NCI-H2227 (cell line): ENCODE results near the gene RAB4B.
"Not testable (repeated sequence)": the region's sequence is repeated elsewhere in the genome, so short reads cannot be mapped to it uniquely, and the experiment has no call there.

ENCODE experiments used
- DNase-seq: peaks from one replicate; lab custom pipeline; 2025; ENCODE audit not compliant: unreplicated experiment; lab: John Stamatoyannopoulos, UW

RAB4B gene

DNA sequence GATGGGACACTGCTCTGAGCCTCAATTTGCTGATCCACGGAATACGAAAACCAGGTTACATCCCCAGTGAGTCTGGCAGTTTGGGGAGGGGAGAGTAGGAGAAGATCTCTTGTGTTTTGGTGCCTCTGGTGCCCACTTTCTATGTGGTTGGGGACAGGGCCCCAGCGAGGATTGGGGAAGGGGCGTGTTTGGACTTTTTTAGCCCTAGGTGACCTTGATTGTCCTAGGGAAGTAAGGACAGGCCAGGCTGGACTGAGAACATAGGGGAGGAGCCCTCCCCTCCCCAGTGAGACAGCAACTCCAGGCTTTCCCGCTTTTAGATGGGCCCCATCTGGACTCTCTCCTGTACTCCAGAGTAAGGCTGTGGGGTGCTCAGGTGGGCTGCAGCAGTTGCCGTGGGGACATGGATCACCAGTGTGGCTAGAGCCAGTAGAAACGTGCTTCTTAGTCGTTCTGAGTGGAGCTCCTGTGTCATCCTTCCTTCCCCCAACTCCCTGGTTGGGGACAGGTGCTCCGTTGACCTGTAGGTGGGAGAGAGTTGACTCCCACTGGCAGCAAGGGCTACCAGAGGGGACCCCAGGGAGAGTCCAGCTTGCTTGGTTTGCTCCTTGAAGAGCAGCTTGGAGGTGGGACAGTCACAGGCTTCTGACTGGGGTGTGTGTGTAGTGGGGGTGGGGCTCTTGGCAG lies 25.3 kb downstream of the RAB4B start:
- DNase-seq: no peak

DNA sequence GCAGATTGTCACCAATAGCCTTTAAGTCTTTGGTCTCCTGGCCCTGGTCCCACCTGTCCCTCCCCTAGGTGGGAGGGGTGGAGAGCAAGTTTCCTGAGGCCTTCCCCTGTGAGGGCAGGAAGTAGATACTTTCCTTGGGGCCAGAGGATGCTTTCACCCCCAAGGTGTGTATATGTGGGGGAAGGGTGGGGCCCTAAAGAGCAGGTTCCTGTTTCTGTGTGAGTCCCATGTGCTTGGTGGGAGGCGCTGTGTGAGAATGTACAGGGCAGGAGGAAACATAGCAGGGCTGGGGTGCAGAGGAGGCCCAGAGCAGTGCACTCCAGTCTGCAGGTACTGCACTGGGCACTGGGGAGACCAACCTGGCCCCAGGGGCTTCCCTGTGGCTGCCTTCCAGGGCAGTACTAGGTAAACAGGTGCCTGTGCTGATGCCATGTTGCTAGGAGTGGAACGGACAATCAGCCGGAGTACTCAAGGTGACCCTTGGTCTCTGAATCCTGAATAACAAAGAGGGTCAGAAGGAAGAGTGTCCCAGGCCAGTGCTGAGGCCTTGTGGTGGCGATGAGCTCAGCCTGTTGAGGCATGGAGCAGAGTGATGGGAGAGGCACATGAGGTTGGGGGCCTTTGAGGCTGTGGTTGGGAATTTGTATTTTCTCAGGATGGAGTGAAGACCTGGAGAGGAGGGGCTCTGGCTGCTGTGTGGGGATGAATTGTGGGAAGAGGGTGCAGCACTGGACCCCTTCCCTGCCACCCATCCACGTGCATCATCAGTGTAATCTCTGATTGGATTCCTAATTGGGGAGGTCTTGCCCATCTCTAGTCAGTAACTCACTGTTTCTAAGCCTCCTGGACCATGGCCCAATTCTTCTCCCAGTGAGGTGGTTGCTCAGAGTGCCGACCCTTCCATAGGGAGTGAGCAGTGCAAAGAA lies 26.1 kb downstream of the RAB4B start:
- DNase-seq: no peak

DNA sequence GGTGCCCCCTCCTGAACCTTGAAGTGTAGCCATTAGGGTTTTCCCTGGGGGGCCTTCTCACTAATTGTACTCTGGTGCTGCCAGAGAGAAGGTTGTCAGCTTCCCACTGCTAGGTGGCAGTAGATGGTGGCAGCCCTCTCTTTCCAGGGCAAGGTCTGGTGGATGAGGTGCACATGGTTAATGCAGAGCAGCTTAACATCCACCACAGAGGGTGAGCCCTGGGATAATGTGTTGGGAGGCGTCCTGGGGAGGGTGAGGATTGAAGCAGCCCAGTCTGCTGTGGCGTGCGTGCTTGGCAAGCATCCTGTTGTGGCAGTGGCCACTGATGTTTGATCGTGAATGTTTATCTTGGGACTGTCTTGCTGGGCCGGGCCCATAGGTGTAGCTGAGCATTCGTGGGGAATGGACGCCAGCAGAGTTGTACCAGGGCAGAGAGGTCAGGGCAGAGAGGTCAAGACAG lies 26.8 kb downstream of the RAB4B start:
- no peak for DNase-seq

DNA sequence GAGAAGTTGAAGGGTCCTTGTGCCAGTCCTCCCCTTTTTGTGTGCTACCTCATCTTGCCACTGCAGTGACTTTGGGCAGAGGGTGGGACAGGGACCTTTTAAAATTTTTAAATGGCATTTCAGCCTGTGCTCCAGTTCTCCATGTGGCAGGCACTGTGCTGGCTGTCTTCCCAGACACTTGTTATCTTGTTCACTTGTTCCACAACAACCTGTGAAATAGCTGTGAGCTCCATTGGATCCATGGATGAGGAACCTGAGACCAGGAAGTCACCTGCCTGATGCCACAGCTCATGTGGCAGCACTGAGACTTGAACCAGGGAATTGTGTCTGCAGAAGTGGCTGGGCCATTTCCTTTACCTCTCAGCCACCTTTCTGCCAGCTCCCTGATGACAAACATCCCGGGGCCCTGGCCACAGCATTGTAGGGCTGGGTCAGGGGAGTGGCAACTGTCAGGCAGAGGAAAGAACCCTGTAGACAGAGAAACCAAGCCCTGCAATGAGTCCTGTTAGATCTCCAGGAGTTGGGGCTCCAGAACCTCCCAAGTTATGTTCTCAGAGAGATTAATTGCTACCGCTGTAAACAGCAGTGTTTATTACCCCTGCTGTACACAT lies 27.3 kb downstream of the RAB4B start:
- DNase-seq: no peak

DNA sequence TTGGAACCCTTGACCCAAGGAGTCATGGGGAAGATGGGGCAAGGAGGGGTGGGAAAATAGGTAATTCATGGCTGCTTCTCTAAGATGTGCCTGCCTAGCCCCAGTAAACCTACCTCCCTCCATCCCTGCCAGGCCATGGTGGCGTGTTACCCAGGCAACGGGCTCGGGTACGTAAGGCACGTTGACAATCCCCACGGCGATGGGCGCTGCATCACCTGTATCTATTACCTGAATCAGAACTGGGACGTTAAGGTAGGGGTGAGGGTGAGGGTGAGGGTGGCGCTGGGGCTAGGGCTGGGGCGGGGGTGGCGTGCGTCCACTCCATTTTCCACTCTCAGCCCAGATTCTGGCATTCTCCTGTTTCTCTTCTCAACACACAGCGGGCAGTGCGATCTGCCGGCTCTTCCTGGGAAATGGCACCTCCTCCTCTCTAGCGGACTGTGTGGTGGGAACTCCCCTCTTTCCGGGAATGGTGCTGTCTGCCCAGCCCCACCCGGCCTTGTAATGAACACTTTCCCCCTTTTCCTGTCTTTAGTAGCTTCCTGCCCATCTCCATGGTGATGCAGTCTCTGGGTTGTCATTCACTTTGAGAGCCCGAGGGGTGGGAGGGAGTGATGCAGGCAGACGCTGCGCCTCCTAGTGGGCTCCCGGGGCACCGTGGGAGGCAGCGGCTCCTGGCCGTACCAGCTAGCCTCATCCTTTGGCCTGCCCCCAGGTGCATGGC lies 28.5 kb downstream of the RAB4B start:
- DNase-seq: peak; percentile 100

DNA sequence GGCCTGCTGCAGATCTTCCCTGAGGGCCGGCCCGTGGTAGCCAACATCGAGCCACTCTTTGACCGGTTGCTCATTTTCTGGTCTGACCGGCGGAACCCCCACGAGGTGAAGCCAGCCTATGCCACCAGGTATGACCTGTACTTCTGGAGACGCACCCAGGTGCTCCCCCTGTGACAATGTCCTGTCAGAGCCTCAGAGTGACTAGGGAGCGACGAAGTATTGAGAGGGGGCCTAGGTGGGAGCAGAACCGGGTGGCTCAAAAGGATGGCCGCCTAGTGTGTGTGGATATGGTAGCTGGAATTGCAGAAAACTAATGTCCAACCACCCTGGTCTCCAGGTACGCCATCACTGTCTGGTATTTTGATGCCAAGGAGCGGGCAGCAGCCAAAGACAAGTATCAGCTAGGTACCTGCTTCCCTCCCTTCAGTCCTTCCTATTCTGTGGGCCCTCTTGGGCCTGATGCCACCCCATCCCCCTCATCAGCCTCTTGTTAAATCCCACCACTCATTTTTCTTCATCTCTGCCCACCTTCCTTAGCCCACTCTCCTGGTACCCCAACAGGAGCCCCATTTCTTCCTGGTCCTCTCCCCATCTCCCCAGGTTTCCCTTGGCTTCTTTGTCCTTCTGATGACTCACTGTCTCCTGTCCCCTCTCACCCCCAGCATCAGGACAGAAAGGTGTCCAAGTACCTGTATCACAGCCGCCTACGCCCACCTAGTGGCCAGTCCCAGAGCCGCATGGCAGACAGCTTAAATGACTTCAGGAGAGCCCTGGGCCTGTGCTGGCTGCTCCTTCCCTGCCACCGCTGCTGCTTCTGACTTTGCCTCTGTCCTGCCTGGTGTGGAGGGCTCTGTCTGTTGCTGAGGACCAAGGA lies 29.3 kb downstream of the RAB4B start:
- peak; percentile 65 for DNase-seq

DNA sequence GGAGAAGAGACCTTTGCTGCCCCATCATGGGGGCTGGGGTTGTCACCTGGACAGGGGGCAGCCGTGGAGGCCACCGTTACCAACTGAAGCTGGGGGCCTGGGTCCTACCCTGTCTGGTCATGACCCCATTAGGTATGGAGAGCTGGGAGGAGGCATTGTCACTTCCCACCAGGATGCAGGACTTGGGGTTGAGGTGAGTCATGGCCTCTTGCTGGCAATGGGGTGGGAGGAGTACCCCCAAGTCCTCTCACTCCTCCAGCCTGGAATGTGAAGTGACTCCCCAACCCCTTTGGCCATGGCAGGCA lies 29.9 kb downstream of the RAB4B start:
- DNase-seq: no peak

DNA sequence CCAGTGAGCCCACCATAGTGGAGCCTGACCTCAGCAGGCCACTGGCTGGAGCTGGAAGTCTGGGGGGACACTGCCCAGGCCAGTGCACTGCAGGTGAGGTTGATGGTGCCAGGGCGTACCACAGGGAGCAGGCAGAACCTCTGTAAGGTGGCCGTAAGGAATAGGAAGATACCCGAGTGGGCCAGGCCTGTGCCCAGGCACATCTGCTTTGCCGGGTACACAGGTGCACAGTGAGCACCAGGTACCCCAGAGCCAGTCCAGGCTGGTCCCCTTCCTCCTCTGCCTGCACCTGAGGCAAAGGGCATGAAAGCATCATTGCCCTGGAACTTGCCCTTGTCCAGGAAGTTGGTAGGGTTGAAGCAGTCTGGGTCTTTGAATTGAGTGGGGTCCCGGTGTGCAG lies 30.4 kb downstream of the RAB4B start:
- no peak for DNase-seq

DNA sequence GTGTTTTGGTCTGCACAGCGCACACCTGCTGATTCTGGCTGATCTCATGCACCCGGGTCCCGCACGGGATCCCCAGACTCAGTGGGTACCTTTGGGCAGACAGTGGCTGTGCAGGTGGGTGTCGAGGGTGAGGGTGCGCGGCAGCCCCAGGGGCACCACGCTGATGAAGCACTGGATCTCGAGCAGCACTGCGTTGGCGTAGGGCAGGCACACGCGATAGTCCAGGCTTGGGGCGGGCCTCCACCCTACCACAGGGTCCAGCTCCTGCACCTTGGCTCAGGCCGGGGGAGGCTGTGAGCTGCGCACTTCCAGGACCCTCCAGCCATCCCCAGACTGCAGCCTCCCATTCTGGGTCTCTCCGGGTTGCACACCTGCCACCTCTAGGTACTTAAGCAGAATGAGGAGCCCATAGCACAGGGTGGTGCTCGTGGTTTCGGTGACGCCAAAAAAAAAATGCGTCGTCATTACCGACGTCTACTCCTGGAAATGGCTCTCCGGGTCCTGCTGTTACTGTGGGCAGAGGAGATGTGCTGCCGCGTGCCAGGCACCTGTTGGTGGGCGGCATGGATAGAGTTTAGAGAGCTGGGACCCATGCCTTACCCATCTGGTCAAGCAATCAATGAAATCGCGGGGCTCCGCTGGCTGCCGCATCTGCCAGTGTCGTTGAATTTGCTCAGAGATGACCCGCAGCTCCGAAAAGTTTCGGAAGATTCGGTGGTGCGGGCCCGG lies 31.5 kb downstream of the RAB4B start:
- DNase-seq: no peak

DNA sequence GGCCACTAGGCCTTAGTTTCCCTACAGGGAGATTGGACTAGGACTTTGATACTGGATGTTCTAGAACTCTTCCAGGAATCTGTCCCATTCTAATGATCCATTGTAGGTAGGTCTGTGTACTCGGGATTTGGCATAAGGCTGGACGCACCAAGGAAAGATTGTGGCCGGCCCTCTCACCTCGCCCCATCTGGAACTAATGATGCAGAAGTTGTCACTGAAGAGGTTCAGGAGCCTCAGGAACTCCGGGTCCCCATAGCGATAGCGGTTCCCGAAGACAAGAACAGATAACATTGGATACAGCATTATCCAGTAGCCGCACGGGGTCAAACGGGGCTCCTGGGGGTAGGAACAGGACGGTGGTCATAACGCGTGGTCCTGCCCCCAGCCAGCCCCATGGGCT lies 32.1 kb downstream of the RAB4B start:
- DNase-seq: no peak

DNA sequence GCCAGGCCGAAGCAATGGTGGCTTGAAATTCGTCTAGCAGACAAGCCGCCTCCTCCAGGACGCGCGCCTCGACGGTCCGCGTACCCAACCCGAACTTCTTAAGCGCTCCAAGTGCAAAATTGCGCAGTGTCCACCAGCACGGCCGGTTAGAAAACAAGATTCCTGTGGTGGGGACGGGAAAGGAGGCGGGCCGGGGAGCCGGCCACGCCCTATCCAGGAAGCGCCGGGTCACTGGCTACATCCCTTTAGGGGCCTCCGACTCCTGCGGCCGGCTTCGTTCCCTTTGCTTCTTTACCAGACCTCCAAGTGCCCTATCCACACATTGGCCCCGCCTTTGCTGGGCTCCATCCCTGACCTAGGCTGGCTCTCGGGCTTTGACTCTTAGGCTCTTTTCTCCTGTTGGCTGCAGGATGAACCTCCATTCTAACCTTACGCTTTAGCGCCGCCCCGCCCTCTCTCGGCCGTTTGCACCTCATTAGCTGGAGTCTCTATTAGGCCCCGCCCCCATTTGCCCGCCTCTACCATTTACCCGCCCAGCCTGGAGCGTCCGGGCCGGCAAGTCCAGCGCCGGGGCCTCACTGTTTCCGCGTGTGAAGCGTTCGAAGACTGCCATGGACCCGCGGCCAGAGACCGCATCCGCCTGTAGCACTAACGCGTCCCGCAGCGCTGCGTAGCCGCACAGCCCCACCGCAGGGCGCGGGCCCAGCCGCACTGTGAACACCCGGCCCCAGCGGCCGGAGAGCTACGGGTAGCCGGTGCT lies 32.8 kb downstream of the RAB4B start:
- DNase-seq: peak; percentile 89

DNA sequence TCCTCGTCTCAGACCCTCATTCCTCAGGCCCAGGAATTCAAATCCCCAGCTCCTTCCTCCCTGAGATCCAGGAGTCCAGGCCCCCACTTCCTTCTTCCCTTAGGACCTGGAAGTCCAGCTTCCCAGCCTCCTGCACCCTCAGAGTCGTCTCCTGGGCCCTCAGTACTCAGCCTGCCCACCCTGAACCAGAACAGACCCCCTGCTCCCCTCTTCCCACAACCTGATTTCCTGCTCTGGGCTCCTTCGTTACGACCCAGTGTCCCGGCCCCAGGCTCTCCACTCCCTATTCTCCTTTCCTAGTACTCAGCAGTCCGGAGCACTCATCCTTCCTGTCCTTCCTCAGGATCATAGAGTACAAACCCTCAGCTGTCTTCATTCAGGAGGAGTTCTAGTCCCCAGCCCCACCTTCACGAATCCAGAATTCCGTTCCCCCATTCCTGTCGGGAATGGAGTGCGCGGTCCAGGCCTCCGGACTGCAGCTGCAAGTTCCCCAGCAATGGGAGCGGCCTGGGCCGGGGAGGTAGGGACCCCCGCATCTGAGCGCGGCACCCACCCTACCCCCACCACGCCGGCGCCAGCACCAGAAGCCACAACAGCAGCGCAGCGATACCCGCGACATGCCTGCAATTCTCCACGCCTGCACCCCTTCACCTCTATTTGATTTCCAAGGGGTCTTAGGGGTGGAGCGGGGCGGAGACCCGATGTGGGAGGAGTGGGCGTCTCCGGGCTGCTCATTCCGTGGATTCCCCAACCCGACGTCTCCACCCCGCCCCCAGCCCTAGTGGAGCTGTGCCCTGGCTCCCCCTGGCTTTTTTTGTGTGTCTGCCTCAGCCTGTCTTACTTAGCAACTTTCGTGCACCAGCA lies 33.7 kb downstream of the RAB4B start:
- DNase-seq: peak; percentile 68

DNA sequence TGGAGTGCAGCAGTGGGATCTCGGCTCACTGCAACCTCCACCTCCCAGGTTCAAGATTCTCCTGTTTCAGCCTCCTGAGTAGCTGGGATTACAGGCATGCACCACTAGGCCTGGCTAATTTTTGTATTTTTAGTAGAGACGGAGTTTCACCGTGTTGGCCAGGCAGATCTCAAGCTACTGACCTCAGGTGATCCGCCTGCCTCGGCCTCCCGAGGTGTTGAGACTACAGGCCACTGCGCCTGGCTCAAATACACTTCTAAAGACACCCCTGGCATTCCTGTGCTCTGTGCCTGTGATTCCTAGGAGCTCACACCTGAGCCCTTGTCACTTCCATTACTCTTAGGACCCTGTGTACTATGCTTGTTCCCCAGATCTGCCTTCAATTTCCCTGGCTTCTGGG lies 34.5 kb downstream of the RAB4B start:
- not testable (repeated sequence) for DNase-seq

DNA sequence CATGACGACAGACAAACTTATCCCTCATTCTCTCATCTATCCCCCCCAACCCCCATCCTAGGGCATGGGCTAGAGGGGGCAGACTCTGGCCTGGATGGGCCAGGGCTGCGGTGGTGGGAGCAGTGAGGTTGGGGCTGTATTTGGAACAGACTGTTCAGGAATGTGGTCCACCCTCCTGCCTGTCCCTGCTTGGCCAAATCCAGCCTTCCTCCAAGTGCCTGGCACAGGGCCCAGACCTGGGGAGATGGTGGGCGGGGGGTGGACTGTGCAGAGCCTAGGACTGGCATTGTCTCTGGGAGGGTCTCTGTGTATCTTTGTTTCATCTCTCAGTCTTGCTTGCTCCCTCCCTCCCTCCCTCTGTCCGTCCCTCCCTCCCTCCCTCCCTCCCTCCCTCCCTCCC lies 35.1 kb downstream of the RAB4B start:
- no peak for DNase-seq

DNA sequence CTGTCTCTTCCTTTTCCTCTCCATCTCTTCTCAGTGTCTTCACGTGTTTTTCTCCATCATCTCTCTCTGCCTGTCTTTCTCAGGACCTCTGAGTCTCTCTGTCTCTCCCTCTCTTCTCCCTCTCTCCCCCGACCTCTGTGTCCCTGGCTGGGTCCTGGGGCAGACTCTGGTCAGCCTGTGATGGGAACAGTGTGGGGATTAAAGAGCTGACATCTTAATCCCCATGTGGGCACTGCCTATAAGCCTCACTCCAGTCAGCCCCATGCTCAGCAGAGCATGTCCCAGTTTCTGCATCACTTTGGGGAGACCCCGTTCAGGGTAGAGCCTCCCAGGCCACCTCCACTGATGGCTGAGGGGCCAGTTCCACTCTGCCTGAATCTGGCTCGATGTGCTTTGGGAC lies 37.2 kb downstream of the RAB4B start:
- no peak for DNase-seq

DNA sequence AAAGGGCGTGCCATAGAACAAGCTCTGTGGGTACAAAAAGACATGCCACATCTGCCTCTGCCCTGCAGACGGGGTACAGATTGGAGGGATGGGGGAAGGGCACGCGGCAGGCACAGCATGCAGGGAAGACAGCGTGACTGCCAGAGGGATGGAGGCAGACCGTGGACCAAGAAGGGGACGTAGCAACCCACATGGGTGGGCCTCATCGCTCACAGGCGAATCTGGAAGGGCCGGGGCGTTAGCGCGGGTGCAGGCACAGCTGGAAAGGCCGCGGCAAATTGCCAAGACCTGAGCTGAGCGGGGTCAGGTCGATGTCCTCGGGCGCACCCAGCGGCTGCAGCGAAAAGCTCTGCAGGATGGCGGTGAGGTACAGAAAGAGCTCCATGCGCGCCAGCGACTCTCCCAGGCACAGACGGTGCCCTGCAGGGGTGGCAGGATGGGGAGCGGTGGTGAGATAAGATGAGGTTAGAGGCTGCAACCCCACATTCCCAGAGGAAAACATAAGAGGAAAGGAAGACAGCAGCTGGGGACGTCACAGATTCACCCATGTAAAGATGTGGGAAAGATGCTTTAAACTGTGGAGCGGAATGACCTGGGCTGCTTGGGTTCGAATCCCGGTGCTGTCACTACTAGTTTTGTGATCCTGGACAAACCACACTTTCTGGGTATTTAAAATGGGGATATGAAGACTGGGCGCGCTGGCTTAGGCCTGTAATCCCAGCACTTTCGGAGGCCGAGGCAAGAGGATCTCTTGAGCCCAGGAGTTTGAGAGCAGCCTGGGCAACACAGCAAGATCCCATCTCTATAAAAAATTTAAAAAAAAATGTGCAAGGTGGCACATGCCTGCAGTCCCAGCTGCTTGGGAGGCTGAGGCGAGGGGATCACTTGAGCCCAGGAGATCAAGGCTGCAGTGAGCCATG lies 40.7 kb downstream of the RAB4B start:
- DNase-seq: peak; percentile 81
